GM19372 (cell line): ENCODE measurements around the gene ROM1.
A peak's percentile ranks its signal among the peaks of the same experiment; 100 is the strongest.
"Not testable (repeated sequence)": the region's sequence is repeated elsewhere in the genome, so short reads cannot be mapped to it uniquely, and the experiment has no call there.

Experiments
- ATAC-seq: cut with Tn5 transposase; IDR thresholded peaks from one replicate; pipeline ENCODE4 v1.9.1; 2021; ENCODE audit warnings: mild to moderate bottlenecking, low read depth, moderate library complexity; ENCODE audit not compliant: unreplicated experiment

The ROM1 gene

DNA sequence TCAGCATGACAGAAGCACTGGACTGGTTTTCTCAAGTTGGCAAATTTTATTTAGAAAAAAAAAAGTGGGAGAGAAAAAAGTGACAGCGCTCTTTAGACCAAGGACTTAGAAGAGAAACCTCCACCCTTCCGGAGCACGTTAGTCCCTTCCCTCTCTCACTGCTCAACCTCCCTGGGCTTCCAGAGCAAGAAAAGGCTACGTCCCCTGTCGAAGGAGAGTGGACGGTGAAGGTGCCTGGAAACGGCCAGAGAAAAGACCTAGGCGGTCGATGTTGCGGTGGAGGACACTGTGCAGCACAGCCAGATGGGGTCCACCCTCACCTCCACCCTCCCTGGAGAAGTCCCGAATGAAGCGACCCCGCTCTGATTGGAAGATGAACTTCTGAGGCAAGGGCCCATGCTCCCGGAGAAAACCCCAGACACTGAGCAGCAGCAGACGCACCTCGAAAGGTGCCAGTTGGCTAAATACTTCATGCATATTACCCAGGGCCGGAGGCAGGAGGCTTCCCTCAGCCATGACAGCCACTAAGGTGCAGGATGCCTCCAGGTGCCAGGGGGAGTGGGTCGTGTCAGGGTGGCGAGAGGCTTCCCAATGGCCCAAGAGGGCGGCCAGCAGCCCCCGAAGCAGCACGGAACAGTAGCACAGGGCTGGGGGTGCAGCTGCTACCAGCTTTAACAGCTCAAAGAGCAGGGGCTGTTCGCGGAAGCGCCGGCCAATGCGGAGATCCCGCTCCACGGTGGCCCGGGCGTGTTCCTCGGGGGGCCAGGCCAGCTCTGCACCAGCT, 34.0 kb downstream of the ROM1 start:
- ATAC-seq, result no peak

- no peak for ATAC-seq
These were observed 34.5 kb downstream of the ROM1 start for GRCh38 chr11:62647609-62648005.

DNA sequence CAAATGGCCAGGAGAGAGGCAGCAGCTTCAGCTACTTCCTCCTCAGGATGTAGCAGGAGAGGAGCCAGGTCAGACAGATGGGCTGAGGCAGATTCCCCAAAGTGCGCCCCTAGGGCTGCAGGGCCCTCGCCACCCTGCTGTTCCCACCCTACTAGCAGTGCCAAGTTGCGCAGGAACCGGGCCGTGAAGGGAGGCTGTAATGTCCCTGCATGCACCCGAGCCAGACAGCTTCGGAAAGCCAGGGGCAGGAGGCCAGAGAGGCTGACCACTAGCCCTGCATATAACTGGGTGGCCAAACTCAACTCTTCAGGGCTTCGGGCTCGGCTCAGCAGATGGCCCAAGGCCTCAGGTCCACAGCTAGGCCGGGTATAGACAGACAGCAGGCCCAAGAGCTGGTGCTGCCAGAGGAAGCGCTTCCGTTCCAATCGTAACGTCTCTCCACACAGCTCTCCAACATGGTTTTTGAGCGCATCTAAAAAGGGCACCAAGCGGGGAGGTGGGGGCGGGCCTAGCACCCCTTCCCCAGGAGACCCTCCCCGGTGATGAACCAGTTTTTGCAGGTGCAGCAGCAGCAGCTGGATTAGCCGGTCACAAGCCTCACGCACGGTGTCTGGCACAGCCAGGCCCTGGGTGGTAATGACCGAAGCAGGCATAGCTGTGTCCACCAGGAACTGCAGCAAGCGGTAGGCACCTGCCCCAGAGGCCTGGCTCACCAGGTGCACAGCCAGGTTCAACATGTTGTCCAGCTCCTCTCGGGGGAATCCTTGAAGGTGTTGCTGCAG, 35.3 kb downstream of the ROM1 start:
- no peak for ATAC-seq

- no peak for ATAC-seq
These were observed 35.9 kb downstream of the ROM1 start for GRCh38 chr11:62648967-62649364.

- ATAC-seq, result no peak
These were observed 36.4 kb downstream of the ROM1 start for GRCh38 chr11:62649486-62649885.

DNA sequence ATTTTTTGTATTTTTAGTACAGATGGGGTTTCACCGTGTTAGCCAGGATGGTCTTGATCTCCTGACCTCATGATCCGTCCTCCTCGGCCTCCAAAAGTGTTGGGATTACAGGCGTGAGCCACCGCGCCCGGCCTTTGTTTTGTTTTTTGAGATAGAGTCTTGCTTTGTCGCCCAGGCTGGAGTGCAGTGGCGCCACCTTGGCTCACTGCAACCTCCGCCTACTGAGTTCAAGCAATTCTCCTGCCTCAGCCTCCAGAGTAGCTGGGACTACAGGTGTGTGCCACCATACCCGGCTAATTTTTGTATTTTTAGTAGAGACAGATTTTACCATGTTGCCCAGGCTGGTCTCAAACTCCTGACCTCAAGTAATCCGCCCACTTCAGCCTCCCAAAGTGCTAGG, 37.2 kb downstream of the ROM1 start:
- not testable (repeated sequence) for ATAC-seq

- no peak for ATAC-seq
These were observed 39.3 kb downstream of the ROM1 start for GRCh38 chr11:62652161-62653006.

- no peak for ATAC-seq
These were observed 41.2 kb downstream of the ROM1 start for GRCh38 chr11:62654297-62654696.

DNA sequence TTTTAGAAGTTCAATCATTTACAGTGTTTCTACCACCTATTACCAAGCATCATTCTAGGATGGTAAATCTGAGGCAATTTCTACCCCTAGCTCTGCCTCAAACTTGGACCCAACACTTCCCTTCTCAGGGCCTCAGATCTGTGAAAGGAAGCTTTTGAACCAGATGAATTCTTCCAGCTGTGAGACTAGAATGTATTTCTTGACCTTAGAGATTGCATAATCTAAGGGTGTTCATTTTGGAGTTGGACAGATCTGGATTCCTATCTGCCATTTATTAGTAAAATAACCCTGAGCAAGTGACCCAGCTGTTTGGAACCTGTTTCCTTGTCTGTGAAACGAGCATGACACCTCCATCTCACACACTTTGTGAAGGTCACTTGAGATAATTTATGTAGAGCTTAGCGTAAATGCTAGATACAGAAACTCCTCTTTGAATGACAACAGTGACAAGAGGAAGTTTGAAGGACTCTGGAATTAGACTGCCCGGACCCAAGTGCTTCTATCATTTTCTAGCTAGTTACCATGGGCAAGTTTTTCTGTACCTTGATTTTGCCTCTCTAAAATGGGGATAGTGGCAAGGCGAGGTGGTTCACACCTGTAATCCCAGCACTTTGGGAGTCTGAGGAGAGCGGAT, 43.9 kb downstream of the ROM1 start:
- no peak for ATAC-seq

DNA sequence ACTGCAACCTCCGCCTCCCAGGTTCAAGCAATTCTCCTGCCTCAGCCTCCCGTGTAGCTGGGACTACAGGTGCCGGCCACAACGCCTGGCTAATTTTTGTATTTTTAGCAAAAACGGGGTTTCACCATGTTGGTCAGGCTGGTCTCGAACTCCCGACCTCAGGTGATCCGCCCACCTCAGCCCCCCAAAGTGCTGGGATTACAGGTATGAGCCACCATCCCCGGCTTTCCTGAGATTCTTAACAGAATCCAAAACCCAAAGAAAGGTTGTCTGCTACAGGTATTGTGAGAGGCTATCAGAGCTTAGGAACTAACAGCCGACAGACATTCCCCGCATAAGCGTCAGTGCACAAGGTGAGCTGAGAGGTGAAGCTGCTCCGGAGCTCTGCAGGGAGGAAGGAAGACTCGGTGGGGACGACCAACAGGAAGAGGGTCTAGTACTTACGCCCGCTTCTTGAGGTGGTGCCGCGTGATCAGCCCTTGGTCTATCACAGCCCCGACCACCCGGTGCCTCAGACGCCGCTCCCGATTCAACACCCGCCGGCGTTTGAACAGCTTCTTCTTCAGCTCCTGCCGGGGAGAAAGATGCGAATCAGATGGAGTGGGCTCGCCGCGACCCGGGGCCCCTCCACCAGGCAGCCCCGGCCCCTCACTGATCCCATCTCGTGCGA, 51.5 kb downstream of the ROM1 start:
- ATAC-seq, result peak; percentile 1
